K562 (cell line): ENCODE results near the gene LRP3. TPM values are rescaled to one million over a fixed set of nuclear protein-coding genes. Genes with fewer than 3 reads are reported as not detected.

ENCODE experiments used
- MED1 ChIP-seq: sonication (generic); formaldehyde crosslinking; IDR thresholded peaks from 2 replicates; pipeline ENCODE4 v1.8.1; 2023; ENCODE audit warnings: missing genetic modification reagents, borderline replicate concordance
- PRMT5 ChIP-seq: sonication (generic); formaldehyde crosslinking; IDR thresholded peaks from 2 replicates; pipeline ENCODE4 v1.5.0; 2020; ENCODE audit warnings: missing genetic modification reagents
- ZNF239 ChIP-seq: fragments of 250-450 bp; sonication (Bioruptor Pico); IDR thresholded peaks from 2 replicates; pipeline ENCODE4 v1.4.0; 2020; ENCODE audit warnings: mild to moderate bottlenecking
- polyA plus RNA-seq, 8 experiments: library from polyadenylated mRNA; depleted of rRNA in 4 of 8; stranded (reverse) in 5 of 8; unstranded in 3 of 8; fragments of >200 nt; fragmentation: Nextera tagmentation in 2 of 8; fragmentation: Illumina TruSeq in 1 of 8; extraction: Ambion mirVana in 2 of 8; extraction: Trizol in 1 of 8; gene quantifications; 2 replicates each; pipeline versions ENCODE4 v1.2.1 to v1.2.3, GENCODE V29; 2011 to 2014; ENCODE audit warnings: inconsistent platforms in 1 of 8, missing spikeins in 1 of 8
- total RNA-seq, 7 experiments: library from RNA; depleted of rRNA in 6 of 7; stranded (reverse); fragments of >200 nt in 6 of 7; fragmentation: Illumina TruSeq in 2 of 7; extraction: Trizol in 2 of 7; gene quantifications; 2 replicates each; pipeline versions ENCODE4 v1.2.1 to v1.2.3, GENCODE V29; 2011 to 2021; ENCODE audit warnings: low replicate concordance in 1 of 7
- TF ChIP-seq, protein P1 (sequence below): fragments of 250-450 bp; sonication (Bioruptor Pico); IDR thresholded peaks from 2 replicates; pipeline ENCODE4 v1.8.0; 2021; ENCODE audit warnings: moderate library complexity, mild to moderate bottlenecking, inconsistent platforms

The LRP3 gene
- total and polyA plus RNA-seq, 9 of the 15 experiments (the other 6 are each of a cell fraction or from before 2014, with no cell fraction given) = 0.29 TPM; not detected in 8

DNA sequence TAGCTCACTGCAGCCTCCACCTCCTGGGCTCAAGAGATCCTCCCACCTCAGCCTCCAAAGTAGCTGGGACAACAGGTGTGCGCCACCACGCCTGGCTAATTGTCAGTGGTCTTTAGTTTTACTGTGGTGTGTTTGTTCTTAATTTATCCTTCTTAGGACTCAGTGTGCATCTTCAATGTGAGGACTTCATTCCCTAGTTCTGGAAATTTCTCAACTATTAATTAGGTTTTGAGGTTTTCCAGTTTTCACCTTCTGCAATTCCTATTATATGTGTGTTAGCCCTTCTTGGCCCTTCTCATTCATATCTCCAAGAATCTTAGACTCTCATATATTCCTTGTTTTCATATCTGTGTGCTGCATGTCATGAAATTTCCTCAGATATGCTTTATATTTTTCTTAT lies 63.7 kb downstream of the LRP3 start (continued):
- TF ChIP-seq, protein P1, sequence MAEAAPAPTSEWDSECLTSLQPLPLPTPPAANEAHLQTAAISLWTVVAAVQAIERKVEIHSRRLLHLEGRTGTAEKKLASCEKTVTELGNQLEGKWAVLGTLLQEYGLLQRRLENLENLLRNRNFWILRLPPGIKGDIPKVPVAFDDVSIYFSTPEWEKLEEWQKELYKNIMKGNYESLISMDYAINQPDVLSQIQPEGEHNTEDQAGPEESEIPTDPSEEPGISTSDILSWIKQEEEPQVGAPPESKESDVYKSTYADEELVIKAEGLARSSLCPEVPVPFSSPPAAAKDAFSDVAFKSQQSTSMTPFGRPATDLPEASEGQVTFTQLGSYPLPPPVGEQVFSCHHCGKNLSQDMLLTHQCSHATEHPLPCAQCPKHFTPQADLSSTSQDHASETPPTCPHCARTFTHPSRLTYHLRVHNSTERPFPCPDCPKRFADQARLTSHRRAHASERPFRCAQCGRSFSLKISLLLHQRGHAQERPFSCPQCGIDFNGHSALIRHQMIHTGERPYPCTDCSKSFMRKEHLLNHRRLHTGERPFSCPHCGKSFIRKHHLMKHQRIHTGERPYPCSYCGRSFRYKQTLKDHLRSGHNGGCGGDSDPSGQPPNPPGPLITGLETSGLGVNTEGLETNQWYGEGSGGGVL = no peak
- TF ChIP-seq PRMT5 (CRISPR knock-in tag) (no peak), ZNF239 (CRISPR knock-in tag) (no peak), MED1 (CRISPR knock-in tag) (no peak)

Other genes starting within 250 kb of the LRP3 start
Only the 7 nearest of the 8 such genes appear.
- gene FAAP24, start 222.1 kb upstream of the LRP3 start, total RNA-seq (2014; rRNA removed) = 5.5 and 6.0 TPM in 2 replicates
- gene FAAP24, start 222.1 kb upstream of the LRP3 start, total RNA-seq (2014; rRNA removed; fragmentation: Illumina TruSeq; extraction: Trizol) = 4.6 and 6.2 TPM in 2 replicates
- gene FAAP24, start 222.1 kb upstream of the LRP3 start, total RNA-seq (2015; rRNA removed; fragmentation: Illumina TruSeq; extraction: Trizol) = 5.5 and 6.5 TPM in 2 replicates
- gene FAAP24, start 222.1 kb upstream of the LRP3 start, total RNA-seq (2021) = 4.9 and 7.4 TPM in 2 replicates
- 6.8 and 8.2 TPM in 2 replicates for gene FAAP24, start 222.1 kb upstream of the LRP3 start, polyA plus RNA-seq (2011; rRNA removed)
- gene FAAP24, start 222.1 kb upstream of the LRP3 start, polyA plus RNA-seq (2014; fragmentation: Illumina TruSeq; extraction: Trizol) = 8.7 and 11.8 TPM in 2 replicates
- 10 to 100 TPM; 16.0 to 21.6 TPM for gene FAAP24, start 222.1 kb upstream of the LRP3 start, polyA plus RNA-seq (2014; fragmentation: Nextera tagmentation; extraction: Ambion mirVana)
- 6.3 and 10.8 TPM in 2 replicates for gene FAAP24, start 222.1 kb upstream of the LRP3 start, polyA plus RNA-seq (2014; rRNA removed)
- gene RHPN2, start 129.4 kb upstream of the LRP3 start, total RNA-seq (2014; rRNA removed) = 2.8 and 3.7 TPM in 2 replicates
- 2.7 and 3.2 TPM in 2 replicates for gene RHPN2, start 129.4 kb upstream of the LRP3 start, total RNA-seq (2014; rRNA removed; fragmentation: Illumina TruSeq; extraction: Trizol)
- 3.0 and 3.6 TPM in 2 replicates for gene RHPN2, start 129.4 kb upstream of the LRP3 start, total RNA-seq (2015; rRNA removed; fragmentation: Illumina TruSeq; extraction: Trizol)
- gene RHPN2, start 129.4 kb upstream of the LRP3 start, total RNA-seq (2021) = 4.1 and 4.4 TPM in 2 replicates
- gene RHPN2, start 129.4 kb upstream of the LRP3 start, polyA plus RNA-seq (2011; rRNA removed) = 7.2 and 9.9 TPM in 2 replicates
- gene RHPN2, start 129.4 kb upstream of the LRP3 start, polyA plus RNA-seq (2014; fragmentation: Illumina TruSeq; extraction: Trizol) = 5.9 and 6.1 TPM in 2 replicates
- 1 to 10 TPM in 1 of 2 experiments, under 1 TPM in 1; 0.63 to 1.2 TPM for gene RHPN2, start 129.4 kb upstream of the LRP3 start, polyA plus RNA-seq (2014; fragmentation: Nextera tagmentation; extraction: Ambion mirVana)
- gene RHPN2, start 129.4 kb upstream of the LRP3 start, polyA plus RNA-seq (2014; rRNA removed) = 2.9 and 5.7 TPM in 2 replicates
- gene GPATCH1, start 113.1 kb upstream of the LRP3 start, total RNA-seq (2014; rRNA removed) = 6.6 and 9.4 TPM in 2 replicates
- gene GPATCH1, start 113.1 kb upstream of the LRP3 start, total RNA-seq (2014; rRNA removed; fragmentation: Illumina TruSeq; extraction: Trizol) = 7.1 and 8.1 TPM in 2 replicates
- gene GPATCH1, start 113.1 kb upstream of the LRP3 start, total RNA-seq (2015; rRNA removed; fragmentation: Illumina TruSeq; extraction: Trizol) = 9.5 and 9.6 TPM in 2 replicates
- 7.0 and 8.0 TPM in 2 replicates for gene GPATCH1, start 113.1 kb upstream of the LRP3 start, total RNA-seq (2021)
- gene GPATCH1, start 113.1 kb upstream of the LRP3 start, polyA plus RNA-seq (2011; rRNA removed) = 7.9 and 9.1 TPM in 2 replicates
- gene GPATCH1, start 113.1 kb upstream of the LRP3 start, polyA plus RNA-seq (2014; fragmentation: Illumina TruSeq; extraction: Trizol) = 7.5 and 9.7 TPM in 2 replicates
- gene GPATCH1, start 113.1 kb upstream of the LRP3 start, polyA plus RNA-seq (2014; fragmentation: Nextera tagmentation; extraction: Ambion mirVana) = 1 to 10 TPM; 3.7 to 9.2 TPM
- 7.7 and 10.9 TPM in 2 replicates for gene GPATCH1, start 113.1 kb upstream of the LRP3 start, polyA plus RNA-seq (2014; rRNA removed)
- not detected in 2 replicates for gene WDR88, start 62.2 kb upstream of the LRP3 start, total RNA-seq (2014; rRNA removed)
- not detected in 2 replicates for gene WDR88, start 62.2 kb upstream of the LRP3 start, total RNA-seq (2014; rRNA removed; fragmentation: Illumina TruSeq; extraction: Trizol)
- gene WDR88, start 62.2 kb upstream of the LRP3 start, total RNA-seq (2015; rRNA removed; fragmentation: Illumina TruSeq; extraction: Trizol) = not detected in 2 replicates
- not detected in 2 replicates for gene WDR88, start 62.2 kb upstream of the LRP3 start, total RNA-seq (2021)
- not detected in 2 replicates for gene WDR88, start 62.2 kb upstream of the LRP3 start, polyA plus RNA-seq (2011; rRNA removed)
- not detected in 2 replicates for gene WDR88, start 62.2 kb upstream of the LRP3 start, polyA plus RNA-seq (2014; fragmentation: Illumina TruSeq; extraction: Trizol)
- under 1 TPM; 0.03 to 0.04 TPM for gene WDR88, start 62.2 kb upstream of the LRP3 start, polyA plus RNA-seq (2014; fragmentation: Nextera tagmentation; extraction: Ambion mirVana)
- not detected in 2 replicates for gene WDR88, start 62.2 kb upstream of the LRP3 start, polyA plus RNA-seq (2014; rRNA removed)
- gene SLC7A10, start 31.5 kb downstream of the LRP3 start, total RNA-seq (2014; rRNA removed) = not detected in 2 replicates
- not detected in 2 replicates for gene SLC7A10, start 31.5 kb downstream of the LRP3 start, total RNA-seq (2014; rRNA removed; fragmentation: Illumina TruSeq; extraction: Trizol)
- not detected in 2 replicates for gene SLC7A10, start 31.5 kb downstream of the LRP3 start, total RNA-seq (2015; rRNA removed; fragmentation: Illumina TruSeq; extraction: Trizol)
- gene SLC7A10, start 31.5 kb downstream of the LRP3 start, total RNA-seq (2021) = not detected in 2 replicates
- not detected in 2 replicates for gene SLC7A10, start 31.5 kb downstream of the LRP3 start, polyA plus RNA-seq (2011; rRNA removed)
- not detected in 2 replicates for gene SLC7A10, start 31.5 kb downstream of the LRP3 start, polyA plus RNA-seq (2014; fragmentation: Illumina TruSeq; extraction: Trizol)
- gene SLC7A10, start 31.5 kb downstream of the LRP3 start, polyA plus RNA-seq (2014; fragmentation: Nextera tagmentation; extraction: Ambion mirVana) = under 1 TPM in 1 of 2 experiments, not detected in 1; 0.07 TPM
- not detected in 2 replicates for gene SLC7A10, start 31.5 kb downstream of the LRP3 start, polyA plus RNA-seq (2014; rRNA removed)
- 0.57 and 0.59 TPM in 2 replicates for gene CEBPA, start 108.2 kb downstream of the LRP3 start, total RNA-seq (2014; rRNA removed)
- gene CEBPA, start 108.2 kb downstream of the LRP3 start, total RNA-seq (2014; rRNA removed; fragmentation: Illumina TruSeq; extraction: Trizol) = 0.07 and 0.13 TPM in 2 replicates
- 0.11 TPM in 1 of 2 replicates, not detected in the other for gene CEBPA, start 108.2 kb downstream of the LRP3 start, total RNA-seq (2015; rRNA removed; fragmentation: Illumina TruSeq; extraction: Trizol)
- 0.49 and 0.53 TPM in 2 replicates for gene CEBPA, start 108.2 kb downstream of the LRP3 start, total RNA-seq (2021)
- gene CEBPA, start 108.2 kb downstream of the LRP3 start, polyA plus RNA-seq (2011; rRNA removed) = 0.15 and 0.20 TPM in 2 replicates
- 0.15 and 0.21 TPM in 2 replicates for gene CEBPA, start 108.2 kb downstream of the LRP3 start, polyA plus RNA-seq (2014; fragmentation: Illumina TruSeq; extraction: Trizol)
- under 1 TPM in 1 of 2 experiments, not detected in 1; 0.03 TPM for gene CEBPA, start 108.2 kb downstream of the LRP3 start, polyA plus RNA-seq (2014; fragmentation: Nextera tagmentation; extraction: Ambion mirVana)
- 0.15 and 0.26 TPM in 2 replicates for gene CEBPA, start 108.2 kb downstream of the LRP3 start, polyA plus RNA-seq (2014; rRNA removed)
- 29.7 and 31.2 TPM in 2 replicates for gene CEBPG, start 179.4 kb downstream of the LRP3 start, total RNA-seq (2014; rRNA removed)
- 34.9 and 42.3 TPM in 2 replicates for gene CEBPG, start 179.4 kb downstream of the LRP3 start, total RNA-seq (2014; rRNA removed; fragmentation: Illumina TruSeq; extraction: Trizol)
- gene CEBPG, start 179.4 kb downstream of the LRP3 start, total RNA-seq (2015; rRNA removed; fragmentation: Illumina TruSeq; extraction: Trizol) = 15.0 and 17.3 TPM in 2 replicates
- 29.7 and 34.6 TPM in 2 replicates for gene CEBPG, start 179.4 kb downstream of the LRP3 start, total RNA-seq (2021)
- gene CEBPG, start 179.4 kb downstream of the LRP3 start, polyA plus RNA-seq (2011; rRNA removed) = 30.9 and 31.2 TPM in 2 replicates
- 28.8 and 30.1 TPM in 2 replicates for gene CEBPG, start 179.4 kb downstream of the LRP3 start, polyA plus RNA-seq (2014; fragmentation: Illumina TruSeq; extraction: Trizol)
- gene CEBPG, start 179.4 kb downstream of the LRP3 start, polyA plus RNA-seq (2014; fragmentation: Nextera tagmentation; extraction: Ambion mirVana) = 1 to 10 TPM; 9.5 to 9.8 TPM
- gene CEBPG, start 179.4 kb downstream of the LRP3 start, polyA plus RNA-seq (2014; rRNA removed) = 30.2 and 33.0 TPM in 2 replicates